ENCODE results near the gene PIGC.

The PIGC gene

GRCh38 chr1:172397221-172397620 lies 46.6 kb downstream of the PIGC start:
- no peak for DNase-seq

- DNase-seq: no peak
Observed at GRCh38 chr1:172395576-172395975, 48.3 kb downstream of the PIGC start.

- DNase-seq: no peak
Observed at GRCh38 chr1:172394811-172395210, 49.1 kb downstream of the PIGC start.

- DNase-seq: peak; percentile 56 to 62
Observed at GRCh38 chr1:172394141-172394751, 49.6 kb downstream of the PIGC start.

GRCh38 chr1:172393354-172393753 lies 50.5 kb downstream of the PIGC start:
- no peak for DNase-seq

GRCh38 chr1:172391976-172392375 lies 51.9 kb downstream of the PIGC start:
- no peak for DNase-seq

Data from activated CD4-positive, alpha-beta T cell treated with anti-CD3 and anti-CD28 coated beads, Interleukin-2, amount 50 U/mL, for 4 hours (primary cell).